HG03103 (cell line): ENCODE measurements around the gene SLAMF7.

Experiments
- ATAC-seq: cut with Tn5 transposase; IDR thresholded peaks from one replicate; pipeline ENCODE4 v1.9.1; 2021; ENCODE audit warnings: low read depth; ENCODE audit not compliant: unreplicated experiment

The SLAMF7 gene

DNA sequence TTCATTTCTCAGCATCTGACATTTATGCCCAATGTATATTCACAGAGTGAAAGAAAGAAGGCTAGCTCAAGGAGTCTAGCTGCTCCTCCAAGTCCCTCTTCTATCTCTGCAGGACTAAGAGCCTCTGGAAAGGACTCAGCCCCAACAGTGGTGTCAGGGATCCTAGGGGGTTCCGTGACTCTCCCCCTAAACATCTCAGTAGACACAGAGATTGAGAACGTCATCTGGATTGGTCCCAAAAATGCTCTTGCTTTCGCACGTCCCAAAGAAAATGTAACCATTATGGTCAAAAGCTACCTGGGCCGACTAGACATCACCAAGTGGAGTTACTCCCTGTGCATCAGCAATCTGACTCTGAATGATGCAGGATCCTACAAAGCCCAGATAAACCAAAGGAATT lies 60.6 kb downstream of the SLAMF7 start:
- ATAC-seq = no peak

DNA sequence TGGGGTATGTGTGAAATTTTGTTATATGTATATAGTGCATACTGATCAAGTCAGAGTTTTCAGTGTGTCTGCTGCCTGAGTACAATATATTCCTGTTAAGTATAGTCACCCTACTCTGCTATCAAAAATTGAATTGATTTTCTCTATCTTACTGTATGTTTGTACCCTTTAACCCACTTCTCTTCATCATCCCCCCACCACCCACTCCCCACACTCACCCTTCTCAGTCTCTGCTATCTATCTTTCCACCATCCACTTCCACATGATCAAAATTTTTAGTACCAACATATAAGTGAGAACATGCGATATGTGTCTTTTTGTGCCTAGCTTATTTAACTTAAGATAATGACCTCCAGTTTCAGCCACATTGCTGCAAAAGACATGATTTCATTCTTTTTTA lies 61.1 kb downstream of the SLAMF7 start:
- no peak for ATAC-seq

DNA sequence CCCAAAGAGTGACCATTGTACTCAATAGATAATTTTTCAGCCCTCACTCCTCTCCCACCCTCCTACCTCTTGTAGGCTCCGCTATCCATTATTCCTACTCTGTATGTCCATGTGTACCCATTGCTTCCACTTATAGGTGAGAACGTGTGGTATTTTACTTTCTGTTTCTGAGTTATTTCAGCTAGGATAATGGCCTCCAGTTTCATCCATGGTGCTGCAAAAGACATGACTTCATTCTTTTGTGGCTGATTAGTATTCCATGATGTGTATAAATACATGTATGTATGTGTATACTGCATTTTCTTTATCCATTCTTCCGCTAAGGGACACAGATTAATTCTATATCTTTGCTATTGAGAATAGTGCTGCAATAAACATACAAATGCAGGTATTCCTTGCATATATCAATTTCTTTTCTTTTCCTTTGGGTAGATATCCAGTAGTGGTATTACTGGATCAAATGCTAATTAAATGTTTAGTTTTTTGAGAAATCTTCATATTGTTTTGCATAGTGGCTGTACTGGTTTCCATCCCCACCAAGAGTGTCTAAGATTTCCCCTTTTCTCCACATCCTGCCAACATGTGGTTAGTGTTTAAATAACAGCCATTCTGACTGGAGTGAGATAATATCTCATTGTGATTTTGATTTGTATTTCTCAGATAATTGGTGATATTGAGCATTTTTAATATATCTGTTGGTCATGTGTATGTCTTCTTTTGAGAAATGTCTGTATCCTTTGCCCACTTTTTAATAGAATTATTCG lies 61.8 kb downstream of the SLAMF7 start:
- ATAC-seq = no peak

DNA sequence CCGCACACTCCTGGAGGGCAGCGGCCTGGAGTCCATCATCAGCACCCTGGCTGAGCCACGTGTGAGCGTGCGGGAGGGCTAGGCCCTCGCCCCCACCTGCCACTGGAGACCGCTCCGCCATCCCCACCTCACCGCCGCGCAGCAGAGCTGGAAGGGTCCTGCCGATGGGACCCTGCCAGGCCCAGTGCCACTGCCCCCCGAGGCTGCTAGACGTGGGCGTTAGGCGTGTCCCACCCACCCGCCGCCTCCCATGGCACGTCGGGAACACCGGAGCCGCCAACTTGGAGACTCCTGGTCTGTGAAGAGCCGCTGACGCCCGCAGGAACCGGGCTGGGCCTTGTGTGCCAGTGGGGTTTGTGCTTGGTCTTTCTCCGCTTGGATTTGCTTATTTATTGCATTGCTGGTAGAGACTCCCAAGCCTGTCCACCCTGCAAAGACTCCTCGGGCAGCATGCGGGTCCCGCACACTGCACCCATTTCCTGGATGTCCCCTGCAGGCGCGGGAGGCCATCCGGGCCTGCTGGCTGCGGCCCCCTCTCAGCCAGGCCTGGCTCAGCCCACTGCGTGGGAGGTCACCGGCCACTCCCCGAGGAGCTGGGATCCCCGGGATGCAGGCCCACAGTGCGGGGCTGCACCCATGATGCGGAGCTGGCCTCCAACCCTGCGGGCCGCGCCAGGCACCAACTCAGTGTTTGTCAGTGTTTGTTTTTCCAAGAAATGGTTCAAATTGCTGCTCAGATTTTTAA lies 63.0 kb downstream of the SLAMF7 start:
- no peak for ATAC-seq
